ENCODE results near the gene CPVL. TPM values are rescaled to one million over a fixed set of nuclear protein-coding genes. Genes with fewer than 3 reads are reported as not detected.

The CPVL gene
- total RNA-seq, 1 experiment from 2014 or later = 62.7 TPM

- H3K27me3 Mint-ChIP-seq (ENCODE audit: unreplicated experiment) = no peaks in the 10 kb centered on the region
- H3K36me3 Mint-ChIP-seq (ENCODE audit: insufficient read depth, unreplicated experiment) = no peaks in the 10 kb centered on the region
- H3K4me3 Mint-ChIP-seq (ENCODE audit: low read depth, unreplicated experiment) = no peak overlapping the region
- no peaks in the 10 kb centered on the region for H3K9me3 Mint-ChIP-seq (ENCODE audit: low read depth, unreplicated experiment)
- TF ChIP-seq CTCF (IDR thresholded peaks at IDR 0.05; ENCODE audit: unreplicated experiment) = no peak
- H3K4me1 Mint-ChIP-seq (ENCODE audit: low read depth, unreplicated experiment) = no peaks in the 10 kb centered on the region
- intact Hi-C loops (cut with micrococcal nuclease; ENCODE audit: unreplicated experiment) = no loop called here
- DNase-seq = no peak
- BruUV-seq (replicated peaks) = no TSS peak
- CTCF ChIA-PET = interaction anchor here (0.7 to 1.4 kb wide), 5 partner anchors 13 to 421 kb away, joined by 3 to 7 read pairs (median 3); no protein-coding TSS in a partner anchor
- H3K27ac Mint-ChIP-seq (ENCODE audit: unreplicated experiment) = no peak overlapping the region
Observed at GRCh38 chr7:29080803-29081202, 65.5 kb downstream of the CPVL start.

GRCh38 chr7:29078311-29079260 lies 67.8 kb downstream of the CPVL start:
- Mint-ChIP-seq H3K27me3 (ENCODE audit: unreplicated experiment) (no peaks in the 10 kb centered on the region), H3K36me3 (ENCODE audit: insufficient read depth, unreplicated experiment) (no peaks in the 10 kb centered on the region)
- no TSS peak for BruUV-seq (replicated peaks)

GRCh38 chr7:29077854-29078253 lies 68.5 kb downstream of the CPVL start:
- H3K27me3 Mint-ChIP-seq (ENCODE audit: unreplicated experiment) = no peaks in the 10 kb centered on the region
- H3K9me3 Mint-ChIP-seq (ENCODE audit: low read depth, unreplicated experiment) = no peaks in the 10 kb centered on the region
- no peak for DNase-seq
- no peak overlapping the region for H3K27ac Mint-ChIP-seq (ENCODE audit: unreplicated experiment)
- H3K4me1 Mint-ChIP-seq (ENCODE audit: low read depth, unreplicated experiment) = no peaks in the 10 kb centered on the region
- TF ChIP-seq CTCF (IDR thresholded peaks at IDR 0.05; ENCODE audit: unreplicated experiment) = no peak
- no peak overlapping the region for H3K4me3 Mint-ChIP-seq (ENCODE audit: low read depth, unreplicated experiment)
- H3K36me3 Mint-ChIP-seq (ENCODE audit: insufficient read depth, unreplicated experiment) = no peaks in the 10 kb centered on the region
- no TSS peak for BruUV-seq (replicated peaks)
- CTCF ChIA-PET = interaction anchor here (1.7 kb wide), 1 partner anchor 151 kb away, joined by 5 read pairs; no protein-coding TSS in a partner anchor
- intact Hi-C loops (cut with micrococcal nuclease; ENCODE audit: unreplicated experiment) = no loop called here

More at GRCh38 chr7:29078311-29079260, 67.8 kb downstream of the CPVL start:
- Mint-ChIP-seq H3K4me3 (ENCODE audit: low read depth, unreplicated experiment) (no peak overlapping the region), H3K9me3 (ENCODE audit: low read depth, unreplicated experiment) (no peaks in the 10 kb centered on the region), H3K4me1 (ENCODE audit: low read depth, unreplicated experiment) (no peaks in the 10 kb centered on the region), H3K27ac (ENCODE audit: unreplicated experiment) (no peak overlapping the region)
- DNase-seq = no peak
- TF ChIP-seq CTCF (IDR thresholded peaks at IDR 0.05; ENCODE audit: unreplicated experiment) = no peak
- intact Hi-C loops (cut with micrococcal nuclease; ENCODE audit: unreplicated experiment) = no loop called here
- CTCF ChIA-PET = interaction anchor here (0.6 to 1.7 kb wide), 2 partner anchors 17 to 152 kb away, joined by 4 to 5 read pairs; no protein-coding TSS in a partner anchor

GRCh38 chr7:29077176-29077575 lies 69.2 kb downstream of the CPVL start:
- no peak for DNase-seq
- Mint-ChIP-seq H3K9me3 (ENCODE audit: low read depth, unreplicated experiment) (no peaks in the 10 kb centered on the region), H3K4me1 (ENCODE audit: low read depth, unreplicated experiment) (no peaks in the 10 kb centered on the region), H3K27ac (ENCODE audit: unreplicated experiment) (no peak overlapping the region), H3K27me3 (ENCODE audit: unreplicated experiment) (no peaks in the 10 kb centered on the region), H3K4me3 (ENCODE audit: low read depth, unreplicated experiment) (no peak overlapping the region), H3K36me3 (ENCODE audit: insufficient read depth, unreplicated experiment) (no peaks in the 10 kb centered on the region)
- BruUV-seq (replicated peaks) = no TSS peak
- CTCF ChIA-PET = interaction anchor here (0.5 to 1.1 kb wide), 2 partner anchors 121 to 452 kb away, joined by 3 to 5 read pairs; no protein-coding TSS in a partner anchor
- no peak for TF ChIP-seq CTCF (IDR thresholded peaks at IDR 0.05; ENCODE audit: unreplicated experiment)
- intact Hi-C loops (cut with micrococcal nuclease; ENCODE audit: unreplicated experiment) = no loop called here

All from Calu3 (cell line).